ENCODE results near the gene AZI2.

DNA sequence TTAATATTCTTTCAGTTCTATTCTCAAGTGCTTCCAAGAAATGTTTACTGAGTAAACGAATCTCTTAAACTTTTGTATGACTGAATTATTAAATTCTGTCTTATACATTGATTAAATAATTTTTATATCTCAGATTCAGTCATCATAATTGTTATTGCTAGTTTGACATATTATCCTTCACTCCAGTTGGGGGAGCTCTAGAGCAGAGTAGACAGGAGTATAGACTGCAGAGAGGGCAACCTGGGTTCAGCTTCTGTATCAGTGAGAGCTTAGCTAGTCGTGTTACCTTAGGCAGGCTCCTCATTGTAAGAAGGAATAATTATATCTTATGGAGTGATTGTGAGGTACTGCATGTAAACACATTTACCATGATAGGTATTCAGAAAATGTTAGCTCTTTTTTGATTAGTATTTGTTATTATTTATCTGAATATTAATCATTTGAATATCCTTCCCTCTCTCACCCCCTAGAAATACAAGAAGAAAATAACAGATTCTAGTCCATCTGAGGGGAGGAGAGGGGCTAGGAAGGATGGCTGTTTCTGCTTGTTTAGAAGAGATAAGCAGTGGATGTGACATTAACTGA lies 31.1 kb downstream of the AZI2 start:
- TF ChIP-seq YY1 (IDR thresholded peaks at IDR 0.05; ENCODE audit: insufficient read depth, insufficient read length) (no peak), ZNF274 (IDR thresholded peaks at IDR 0.05; ENCODE audit: low read depth, low read length) (no peak), SUZ12 (IDR thresholded peaks at IDR 0.05; ENCODE audit: extremely low read depth, insufficient read depth, insufficient read length) (no peak)

All from NT2/D1 (cell line).